GM06990 (cell line): ENCODE measurements around the gene ACOT13.
"Not testable (repeated sequence)": the region's sequence is repeated elsewhere in the genome, so short reads cannot be mapped to it uniquely, and the experiment has no call there.

Source experiments
- DNase-seq: peaks from one replicate; pipeline ENCODE4 v3.0.0-alpha.2; 2011; ENCODE audit not compliant: insufficient read length; ENCODE audit errors: extremely low read depth
- H3K27me3 ChIP-seq: replicated peaks from 2 replicates; pipeline ENCODE4 v1.6.0; 2011; ENCODE audit warnings: low read length; ENCODE audit not compliant: control insufficient read depth, insufficient read depth
- H3K36me3 ChIP-seq: 2 replicates; pipeline ENCODE4 v1.5.1; 2011; ENCODE audit warnings: low read length; ENCODE audit not compliant: control insufficient read depth, insufficient read depth
- H3K4me3 ChIP-seq: replicated peaks from 2 replicates; pipeline ENCODE4 v1.5.1; 2011; ENCODE audit warnings: low read depth, mild to moderate bottlenecking, control low read depth, low read length
- TF ChIP-seq, protein P1 (sequence below): IDR thresholded peaks from 2 replicates; pipeline ENCODE4 v1.5.1; 2011; ENCODE audit warnings: low read length, control low read depth, mild to moderate bottlenecking, inconsistent platforms; ENCODE audit not compliant: insufficient read depth, poor library complexity, severe bottlenecking

Gene ACOT13

GRCh38 chr6:24663189-24663588, 3.7 kb upstream of the ACOT13 start:
- Histone ChIP-seq H3K4me3 (no peak overlapping the region), H3K27me3 (no peaks in the 10 kb centered on the region), H3K36me3 (peaks cover 7% of the 10 kb centered on the region)
- TF ChIP-seq, protein P1, sequence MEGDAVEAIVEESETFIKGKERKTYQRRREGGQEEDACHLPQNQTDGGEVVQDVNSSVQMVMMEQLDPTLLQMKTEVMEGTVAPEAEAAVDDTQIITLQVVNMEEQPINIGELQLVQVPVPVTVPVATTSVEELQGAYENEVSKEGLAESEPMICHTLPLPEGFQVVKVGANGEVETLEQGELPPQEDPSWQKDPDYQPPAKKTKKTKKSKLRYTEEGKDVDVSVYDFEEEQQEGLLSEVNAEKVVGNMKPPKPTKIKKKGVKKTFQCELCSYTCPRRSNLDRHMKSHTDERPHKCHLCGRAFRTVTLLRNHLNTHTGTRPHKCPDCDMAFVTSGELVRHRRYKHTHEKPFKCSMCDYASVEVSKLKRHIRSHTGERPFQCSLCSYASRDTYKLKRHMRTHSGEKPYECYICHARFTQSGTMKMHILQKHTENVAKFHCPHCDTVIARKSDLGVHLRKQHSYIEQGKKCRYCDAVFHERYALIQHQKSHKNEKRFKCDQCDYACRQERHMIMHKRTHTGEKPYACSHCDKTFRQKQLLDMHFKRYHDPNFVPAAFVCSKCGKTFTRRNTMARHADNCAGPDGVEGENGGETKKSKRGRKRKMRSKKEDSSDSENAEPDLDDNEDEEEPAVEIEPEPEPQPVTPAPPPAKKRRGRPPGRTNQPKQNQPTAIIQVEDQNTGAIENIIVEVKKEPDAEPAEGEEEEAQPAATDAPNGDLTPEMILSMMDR: no peak
- no peak for DNase-seq

- Histone ChIP-seq H3K36me3 (peaks cover 5% of the 10 kb centered on the region), H3K27me3 (no peaks in the 10 kb centered on the region), H3K4me3 (no peak overlapping the region)
- no peak for DNase-seq
- TF ChIP-seq, protein P1: no peak
Observed at GRCh38 chr6:24664046-24664987, 2.6 kb upstream of the ACOT13 start.

DNA sequence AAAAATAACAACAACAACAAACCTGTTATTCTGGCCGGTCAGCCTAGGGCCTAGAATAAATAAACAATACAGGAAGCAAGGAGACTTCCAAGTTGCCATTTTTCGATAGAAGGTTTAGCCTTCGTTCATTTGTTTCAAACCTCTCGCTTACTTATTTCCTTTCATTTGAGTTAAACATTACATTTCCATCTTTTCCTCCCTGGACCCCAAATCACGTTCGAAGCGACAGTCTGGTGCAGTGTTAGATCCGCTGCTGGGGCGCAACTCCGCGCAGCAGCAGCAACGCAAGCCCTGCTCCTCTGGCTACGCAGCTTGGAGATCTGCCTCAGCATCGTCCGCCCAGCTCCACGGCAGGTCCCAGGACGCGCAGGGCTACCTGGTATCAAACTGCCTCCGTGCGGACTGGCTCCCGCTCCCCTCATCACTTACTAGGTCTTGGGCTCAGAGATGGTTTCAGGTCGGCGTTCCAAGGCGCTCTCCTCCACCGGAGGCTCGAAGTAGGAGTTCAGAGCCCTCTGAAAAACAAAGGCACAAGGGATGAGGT, 708 bp upstream of the ACOT13 start:
- no peak for DNase-seq
- no peaks in the 10 kb centered on the region for H3K27me3 ChIP-seq
- H3K4me3 ChIP-seq: peak overlapping the region; percentile 94
- H3K36me3 ChIP-seq: peaks cover 5% of the 10 kb centered on the region
- TF ChIP-seq, protein P1: no peak

- H3K36me3 ChIP-seq: peaks cover 5% of the 10 kb centered on the region
- peak overlapping the region; percentile 94 for H3K4me3 ChIP-seq
- no peak for DNase-seq
- TF ChIP-seq, protein P1: no peak
- H3K27me3 ChIP-seq: no peaks in the 10 kb centered on the region
Observed at GRCh38 chr6:24667378-24667803, 514 bp downstream of the ACOT13 start.

DNA sequence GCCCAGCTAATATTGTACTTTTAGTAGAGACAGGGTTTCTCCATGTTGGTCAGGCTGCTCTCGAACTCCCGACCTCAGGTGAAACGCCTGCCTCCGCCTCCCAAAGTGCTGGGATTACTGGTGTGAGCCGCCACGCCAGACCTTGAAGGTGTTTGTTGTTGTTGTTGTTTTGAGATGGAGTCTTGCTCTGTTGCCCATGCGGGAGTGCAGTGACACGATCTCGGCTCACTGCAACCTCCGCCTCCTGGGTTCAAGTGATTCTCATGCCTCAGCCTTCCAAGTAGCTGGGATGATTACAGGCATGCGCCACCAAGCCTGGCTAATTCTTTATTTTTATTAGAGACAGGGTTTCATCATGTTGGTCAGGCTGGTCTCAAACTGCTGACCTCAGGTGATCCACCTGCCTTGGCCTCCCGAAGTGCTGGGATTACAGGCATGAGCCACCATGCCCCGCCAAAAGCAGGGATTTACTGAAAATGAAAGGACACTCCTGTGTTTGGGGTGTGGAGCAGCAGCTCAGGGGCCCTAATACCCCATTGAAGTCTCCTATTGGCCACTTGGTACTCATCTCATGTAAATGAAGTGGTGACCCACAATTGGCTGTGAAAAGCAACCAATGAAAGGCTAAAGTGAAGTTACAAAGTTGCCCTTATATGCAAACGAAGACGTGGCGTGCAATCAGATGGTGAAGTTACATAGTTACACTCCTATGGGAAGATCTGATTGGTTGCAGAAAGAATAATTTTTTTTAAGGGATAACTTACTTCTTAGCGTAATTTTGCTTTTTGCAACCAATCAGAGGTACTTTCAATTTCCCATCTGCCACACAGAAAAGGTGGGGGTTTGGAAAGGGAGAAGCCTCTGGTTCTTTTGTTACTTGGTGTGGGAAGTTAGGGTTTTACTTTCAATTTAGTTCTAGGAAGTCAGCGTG, 1.5 kb downstream of the ACOT13 start:
- H3K27me3 ChIP-seq, H3K36me3 ChIP-seq, DNase-seq: not testable (repeated sequence)
- H3K4me3 ChIP-seq: peak overlapping the region; percentile 94
